GM18858 (cell line): ENCODE results near the gene MLEC.

Experiments used
- ATAC-seq: cut with Tn5 transposase; IDR thresholded peaks from one replicate; pipeline ENCODE4 v1.9.1; 2021; ENCODE audit not compliant: unreplicated experiment

The MLEC gene

DNA sequence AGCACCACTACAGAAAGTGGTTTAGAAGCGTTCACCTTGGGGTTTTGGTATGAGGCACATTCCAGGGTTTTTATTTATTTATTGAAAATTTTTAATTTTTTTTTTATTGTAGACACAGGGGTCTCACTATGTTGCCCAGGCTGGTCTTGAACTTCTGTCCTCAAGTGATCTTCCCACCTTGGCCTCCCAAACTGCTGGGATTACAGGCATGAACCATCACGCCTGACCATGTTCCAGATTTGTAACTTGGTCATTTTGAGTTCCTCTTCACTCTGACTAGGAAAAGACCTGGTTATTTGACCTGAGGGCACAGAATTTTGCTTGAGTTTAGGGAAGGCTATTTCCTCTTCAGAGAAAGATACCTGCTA, 3.1 kb downstream of the MLEC start:
- no peak for ATAC-seq

DNA sequence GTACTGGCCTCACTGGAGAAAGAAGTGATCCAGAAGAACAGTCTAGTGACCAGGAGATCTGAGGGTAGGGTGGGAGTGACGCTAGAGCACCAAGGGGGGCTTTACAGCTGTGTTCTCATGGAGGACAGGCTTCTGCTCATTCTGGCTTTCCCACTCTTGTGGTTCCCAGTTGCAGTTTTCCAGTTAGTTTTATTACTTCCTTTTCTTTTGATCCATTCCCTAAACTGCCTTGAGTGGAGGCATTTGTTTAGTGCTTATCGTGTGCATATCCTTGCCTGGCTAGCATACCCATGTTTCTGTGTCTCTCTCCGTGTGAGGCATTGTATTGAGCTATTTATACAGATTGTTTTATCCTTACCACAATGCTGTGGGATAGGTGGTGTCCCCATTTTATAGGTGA, 4.0 kb downstream of the MLEC start:
- no peak for ATAC-seq

DNA sequence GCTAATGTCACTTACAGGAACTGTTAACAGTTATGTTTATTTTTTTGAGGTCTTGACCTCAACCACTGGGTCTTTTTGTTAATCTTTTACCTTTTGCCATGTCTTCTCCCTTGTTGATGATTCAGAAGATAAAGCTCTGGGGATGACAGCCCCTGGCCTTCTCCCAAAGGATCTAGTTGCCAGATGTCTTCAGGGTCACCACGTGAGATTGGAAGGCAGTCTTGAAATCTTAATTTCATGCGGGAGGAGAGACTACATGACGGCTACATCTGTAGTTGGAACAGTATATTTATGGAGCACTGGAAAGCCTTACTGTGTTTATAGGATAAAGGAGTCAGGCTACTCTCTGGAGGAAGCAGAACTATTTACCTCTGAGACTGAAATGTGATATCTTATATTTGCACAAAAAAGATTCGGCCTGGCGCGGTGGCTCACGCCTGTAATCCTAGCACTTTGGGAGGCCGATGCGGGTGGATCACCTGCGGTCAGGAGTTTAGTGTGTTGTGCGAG, 5.6 kb downstream of the MLEC start:
- no peak for ATAC-seq

DNA sequence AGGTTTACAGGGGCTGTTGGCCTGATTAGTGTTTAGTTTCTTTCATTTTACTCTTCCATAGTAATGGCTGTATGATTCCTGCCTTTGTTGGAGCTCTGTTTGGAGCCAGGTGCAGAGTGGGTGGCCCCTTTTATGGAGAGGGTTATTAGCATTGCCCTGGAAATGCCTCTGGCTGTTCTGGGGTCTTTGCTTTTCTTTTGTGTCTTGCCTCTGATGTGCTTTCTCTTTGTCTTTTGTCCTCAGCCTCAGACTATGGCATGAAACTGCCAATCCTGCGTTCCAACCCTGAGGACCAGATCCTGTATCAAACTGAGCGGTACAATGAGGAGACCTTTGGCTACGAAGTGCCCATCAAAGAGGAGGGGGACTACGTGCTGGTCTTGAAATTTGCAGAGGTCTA, 6.9 kb downstream of the MLEC start:
- ATAC-seq: no peak

DNA sequence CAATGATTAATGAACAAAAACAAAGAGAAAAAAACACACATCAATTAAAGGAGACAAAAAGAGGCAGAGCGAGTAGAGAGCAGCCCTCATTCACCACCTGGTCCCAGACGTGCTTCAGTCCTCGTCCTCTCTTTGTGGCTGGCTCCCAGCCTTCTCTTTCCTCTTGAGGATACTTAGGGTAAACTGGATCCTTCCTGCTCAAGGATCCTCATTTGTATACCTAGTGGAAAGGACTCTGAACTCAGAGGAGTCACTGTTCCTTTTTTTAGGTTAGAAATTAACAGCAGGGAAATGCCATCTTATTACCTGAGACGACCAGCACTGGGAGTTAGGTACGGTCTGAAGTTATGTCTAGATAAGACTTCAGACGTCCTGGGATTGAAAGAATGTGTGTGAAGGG, 9.7 kb downstream of the MLEC start:
- ATAC-seq: no peak

DNA sequence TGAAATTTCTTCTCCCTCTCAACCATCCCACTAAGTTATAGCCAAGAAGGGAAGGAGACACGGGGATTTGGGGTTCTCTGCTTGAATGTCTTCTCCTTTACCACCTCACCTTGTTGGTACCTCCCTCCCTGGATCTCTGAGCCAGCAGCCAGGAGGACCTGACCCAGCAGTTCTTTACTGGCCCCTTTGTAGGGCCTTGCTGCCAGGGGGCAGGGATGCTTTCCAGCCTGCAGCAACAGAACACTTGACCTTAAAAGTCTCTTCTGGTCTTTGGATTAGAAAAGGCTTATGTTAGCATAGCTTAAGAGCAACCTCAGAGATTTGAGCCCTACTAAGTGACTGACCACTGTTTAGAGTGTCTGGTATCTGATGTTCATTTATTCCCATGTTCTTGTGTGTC, 10.4 kb downstream of the MLEC start:
- no peak for ATAC-seq

DNA sequence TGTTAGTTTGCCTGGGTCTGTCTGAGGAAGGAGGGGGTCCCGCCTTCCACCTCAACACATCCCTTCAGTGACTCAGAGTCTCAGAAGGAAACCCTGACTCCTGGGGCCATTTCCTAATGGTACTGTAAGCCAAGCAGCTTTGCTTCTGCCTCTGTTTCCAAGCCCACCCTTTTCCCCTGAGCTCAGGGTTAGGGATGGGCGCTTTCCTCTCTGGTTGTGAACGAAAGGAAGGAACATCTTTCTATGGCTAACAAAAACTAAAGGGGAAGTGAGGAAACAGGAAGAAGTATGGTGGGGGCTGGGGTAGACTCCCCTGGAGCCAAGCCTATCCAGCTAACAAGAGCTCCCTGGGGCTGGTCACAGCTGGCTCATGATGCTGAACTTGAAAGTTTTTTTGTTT, 11.7 kb downstream of the MLEC start:
- no peak for ATAC-seq

DNA sequence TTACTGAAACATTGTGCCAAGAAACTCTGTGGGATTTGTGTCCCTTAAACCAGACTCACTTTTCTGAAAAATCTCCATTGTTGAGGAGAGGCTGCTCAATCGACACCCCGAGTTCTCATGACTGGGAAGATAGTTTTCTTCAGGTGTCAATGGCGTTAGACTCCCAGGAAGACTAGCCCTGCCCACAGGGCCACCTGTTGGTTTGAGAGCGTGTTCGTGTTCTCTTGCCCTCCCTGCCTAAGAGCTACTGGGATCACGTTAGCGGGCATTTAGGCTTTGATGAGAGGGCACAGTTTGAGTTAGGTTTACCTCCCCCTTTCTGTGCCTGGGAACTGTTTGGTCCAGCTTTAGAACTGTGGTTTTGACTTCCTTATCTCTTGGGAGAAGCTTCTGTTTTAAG, 12.6 kb downstream of the MLEC start:
- ATAC-seq: no peak

DNA sequence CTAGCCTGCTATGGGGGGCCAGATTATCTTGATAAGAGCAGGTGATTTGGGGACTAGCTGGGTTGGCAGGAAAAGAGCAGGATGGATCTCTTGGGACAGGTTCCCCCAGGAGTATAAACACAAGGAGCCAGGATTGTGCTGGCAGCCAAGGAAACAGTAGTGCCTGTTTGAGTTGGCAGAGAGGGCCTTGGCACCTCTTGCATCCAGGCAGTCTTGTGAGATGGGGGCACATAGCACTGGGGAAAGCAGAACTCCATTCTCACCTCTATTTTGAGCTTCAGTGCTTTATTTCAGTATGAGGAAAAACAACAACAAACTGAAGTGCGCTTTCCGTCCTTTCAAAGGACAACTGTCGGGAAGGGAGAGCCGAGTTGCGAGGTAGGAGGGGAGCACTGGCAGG, 13.9 kb downstream of the MLEC start:
- ATAC-seq: no peak

DNA sequence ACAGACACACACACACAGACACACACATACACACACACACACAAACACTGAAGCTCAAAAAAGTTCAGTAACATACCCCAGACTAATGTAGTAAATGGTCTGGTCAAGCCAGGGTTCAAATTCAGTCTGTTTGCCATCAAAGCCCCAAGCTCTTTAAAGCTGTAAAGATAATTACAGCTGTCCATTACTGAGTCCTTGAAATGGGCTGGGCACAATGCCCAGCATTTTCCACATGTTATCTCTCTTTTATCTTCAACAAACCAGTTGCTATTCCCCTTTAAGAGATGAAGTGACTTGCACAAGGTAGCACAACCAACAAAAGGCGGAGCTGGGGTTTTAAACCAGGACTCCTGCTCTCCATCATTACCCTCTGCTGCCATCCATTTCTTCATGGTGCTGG, 15.7 kb downstream of the MLEC start:
- ATAC-seq: no peak

DNA sequence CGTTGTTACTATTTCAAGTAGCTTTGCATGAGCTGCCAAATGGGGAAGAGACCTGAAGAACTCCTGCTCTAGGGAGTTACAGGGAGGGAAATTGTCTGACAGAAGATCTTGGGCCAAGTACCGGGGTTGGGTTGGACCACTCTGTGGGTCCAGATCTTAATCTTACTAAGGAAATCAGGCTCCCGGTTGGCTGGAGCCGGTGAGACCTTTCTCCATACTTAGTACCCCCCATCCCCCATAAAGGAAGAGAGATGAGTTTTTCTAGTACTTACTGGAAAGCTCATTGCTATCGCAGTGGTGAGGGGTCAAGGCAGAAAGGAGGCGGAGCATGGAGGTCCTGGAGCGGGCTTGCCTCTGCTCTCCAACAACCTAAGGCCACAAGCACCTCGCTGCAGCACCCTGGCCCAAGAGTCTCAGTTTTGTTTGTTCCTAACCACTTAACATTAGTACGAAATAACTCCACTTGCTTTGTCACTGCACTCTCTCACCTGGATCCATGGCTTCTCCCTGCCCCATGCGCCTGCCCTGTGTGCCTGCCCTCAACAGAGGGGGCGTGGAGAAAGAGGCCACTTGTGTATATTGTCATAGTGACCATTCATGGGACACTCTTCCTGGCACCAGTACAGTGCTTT, 16.5 kb downstream of the MLEC start:
- ATAC-seq: no peak

DNA sequence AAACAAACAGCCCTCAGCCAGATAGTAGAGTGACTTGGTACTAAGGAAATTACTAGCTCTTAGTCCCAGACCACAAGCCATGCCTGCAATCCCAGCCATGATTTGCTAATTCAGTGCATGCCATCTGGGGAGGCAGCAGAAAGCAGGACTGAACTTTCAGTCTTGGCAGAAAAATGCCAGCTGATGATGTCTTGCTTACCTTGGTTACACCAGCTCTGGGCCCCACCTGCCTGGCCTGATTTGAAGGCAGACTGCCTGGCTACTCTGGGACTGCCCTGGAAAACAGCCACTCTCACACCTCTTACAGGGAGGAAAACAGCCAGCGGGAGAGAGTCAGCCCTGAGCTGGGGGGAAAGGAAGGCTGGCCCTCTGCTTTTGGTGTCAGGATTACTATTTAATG, 18.7 kb downstream of the MLEC start:
- no peak for ATAC-seq

DNA sequence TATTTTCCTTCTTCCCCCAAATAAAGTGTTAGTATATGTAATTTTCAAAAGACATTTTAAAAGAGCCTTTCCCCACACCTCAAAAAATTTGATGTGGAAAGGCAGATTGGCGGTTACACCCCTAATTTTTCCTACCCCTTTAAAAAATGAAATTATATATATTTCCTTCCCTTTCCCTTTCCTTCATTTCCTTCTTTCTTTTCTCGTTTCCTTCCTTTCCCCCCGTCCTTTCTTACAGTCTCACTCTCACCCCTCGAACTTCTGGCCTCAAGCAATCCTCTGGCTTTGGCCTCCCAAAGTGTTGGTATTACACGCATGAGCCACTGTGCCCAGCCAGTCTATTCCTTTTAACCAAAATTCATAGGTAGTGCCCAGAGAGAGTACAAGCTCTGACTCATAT, 19.1 kb downstream of the MLEC start:
- ATAC-seq: no peak

DNA sequence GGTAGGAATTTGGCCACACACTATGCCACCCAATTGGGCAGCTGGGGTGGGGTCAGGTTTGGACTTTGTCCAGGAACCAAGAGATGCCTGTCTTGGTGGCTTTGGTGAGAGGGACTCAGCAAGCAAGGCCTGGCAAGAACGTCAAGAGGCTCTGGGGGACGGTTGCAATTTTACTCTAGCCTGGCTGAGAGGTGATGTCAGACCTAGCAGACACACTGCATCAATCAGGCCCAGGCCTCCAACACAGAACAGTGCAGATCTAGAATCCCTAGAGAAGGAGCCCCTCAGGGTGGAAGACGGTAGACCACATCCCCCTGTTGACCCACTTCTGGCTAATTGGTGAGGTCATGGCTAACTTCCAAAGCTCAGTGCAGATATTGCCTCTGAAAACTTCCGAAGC, 21.7 kb downstream of the MLEC start:
- ATAC-seq: no peak

DNA sequence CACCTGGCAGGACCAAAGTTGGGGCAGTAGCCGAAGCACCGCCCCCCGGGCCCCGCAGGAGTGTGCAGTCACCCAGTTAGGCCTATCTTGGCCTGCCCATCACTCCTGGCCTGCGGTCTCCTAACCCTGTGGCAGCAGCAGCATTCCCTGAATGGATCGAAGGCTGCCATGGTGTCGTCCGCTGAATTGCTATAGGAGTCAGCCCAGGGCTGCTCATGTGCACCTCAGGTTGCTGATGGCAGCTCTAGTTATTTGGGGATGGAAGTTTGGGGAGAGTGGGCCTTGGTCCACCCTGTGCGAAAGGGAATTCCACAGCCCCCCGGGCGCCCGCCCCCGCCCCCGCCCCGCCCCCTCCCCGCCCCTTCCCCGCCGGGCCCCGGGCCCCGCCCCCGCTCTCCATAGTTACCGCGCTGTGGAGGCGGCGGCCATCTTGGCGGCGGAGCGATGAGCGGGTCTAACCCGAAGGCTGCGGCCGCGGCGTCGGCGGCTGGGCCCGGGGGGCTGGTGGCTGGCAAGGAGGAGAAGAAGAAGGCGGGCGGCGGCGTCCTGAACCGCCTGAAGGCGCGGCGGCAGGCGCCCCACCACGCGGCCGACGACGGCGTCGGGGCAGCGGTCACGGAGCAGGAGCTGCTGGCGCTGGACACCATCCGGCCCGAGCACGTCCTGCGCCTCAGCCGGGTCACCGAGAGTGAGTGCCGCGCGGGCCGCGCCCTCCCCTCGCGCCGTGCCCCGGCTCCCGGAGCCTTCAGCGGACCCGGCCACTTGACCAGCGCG, 23.3 kb downstream of the MLEC start, which contains the start of gene UNC119B:
Gene UNC119B (plus strand): TSS at position 428 of the 774 bp plus-strand sequence. CDS start 17 bp downstream, at position 445.
- ATAC-seq: no peak

DNA sequence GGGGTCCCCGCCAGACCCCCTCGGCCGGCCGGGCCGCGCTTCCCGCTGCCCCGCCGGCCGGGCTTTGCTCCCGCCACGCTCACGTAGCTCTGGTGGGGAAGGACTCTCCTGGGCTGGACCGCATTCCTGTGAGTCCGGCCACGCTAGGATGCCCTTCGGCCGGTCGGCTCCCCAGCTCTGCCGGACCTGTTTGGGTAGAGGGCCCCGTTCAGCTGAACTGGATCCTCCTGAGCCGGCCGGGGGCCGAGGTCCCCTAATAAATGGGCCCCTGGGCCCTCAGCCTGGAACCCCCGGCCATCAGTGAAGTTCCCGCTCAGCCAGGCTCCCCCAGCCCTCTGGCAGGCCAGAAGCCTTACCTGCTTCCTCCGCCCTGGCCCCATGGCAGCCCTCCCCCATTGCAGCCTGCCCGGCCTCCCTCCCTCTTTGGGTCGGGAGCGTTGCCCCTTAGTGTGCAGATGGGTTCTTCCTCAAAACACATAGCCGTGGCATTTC, 23.9 kb downstream of the MLEC start:
- ATAC-seq: no peak

DNA sequence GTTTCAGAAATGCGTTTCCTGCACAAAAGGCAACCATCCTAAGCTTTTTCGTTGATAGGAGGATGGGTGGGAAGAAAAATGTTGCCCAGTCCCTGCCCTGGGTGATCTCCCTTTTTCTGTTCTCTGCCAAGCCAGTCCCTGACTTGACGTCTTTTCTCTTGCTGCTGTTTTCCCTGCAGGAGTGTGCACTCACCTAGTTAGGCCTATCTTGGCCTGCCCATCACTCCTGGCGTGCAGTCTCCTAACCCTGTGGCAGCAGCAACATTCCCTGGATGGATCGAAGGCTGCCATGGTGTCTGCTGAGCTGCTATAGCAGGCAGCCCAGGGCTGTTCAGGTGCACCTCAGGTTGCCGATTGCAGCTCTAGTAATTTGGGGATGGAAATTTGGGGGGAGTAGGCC, 24.5 kb downstream of the MLEC start:
- ATAC-seq: no peak

DNA sequence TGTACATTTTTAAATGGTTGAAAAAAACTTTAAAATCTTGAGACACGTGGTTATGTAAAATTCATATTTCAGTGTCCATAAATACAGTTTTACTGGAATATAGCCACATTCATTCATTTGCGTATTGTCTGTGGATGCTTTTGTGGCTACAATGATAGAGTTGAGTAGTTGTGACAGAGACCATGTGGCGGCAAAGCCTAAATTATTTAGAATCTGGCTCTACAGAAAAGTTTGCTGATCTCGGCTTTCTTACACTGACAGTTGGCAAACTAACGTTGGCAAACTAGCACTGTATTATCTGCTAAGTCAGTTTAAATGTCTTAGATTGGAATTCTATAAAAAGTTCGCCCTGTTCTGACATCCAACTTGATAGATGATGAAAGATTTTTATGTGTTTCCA, 25.7 kb downstream of the MLEC start:
- ATAC-seq: no peak

DNA sequence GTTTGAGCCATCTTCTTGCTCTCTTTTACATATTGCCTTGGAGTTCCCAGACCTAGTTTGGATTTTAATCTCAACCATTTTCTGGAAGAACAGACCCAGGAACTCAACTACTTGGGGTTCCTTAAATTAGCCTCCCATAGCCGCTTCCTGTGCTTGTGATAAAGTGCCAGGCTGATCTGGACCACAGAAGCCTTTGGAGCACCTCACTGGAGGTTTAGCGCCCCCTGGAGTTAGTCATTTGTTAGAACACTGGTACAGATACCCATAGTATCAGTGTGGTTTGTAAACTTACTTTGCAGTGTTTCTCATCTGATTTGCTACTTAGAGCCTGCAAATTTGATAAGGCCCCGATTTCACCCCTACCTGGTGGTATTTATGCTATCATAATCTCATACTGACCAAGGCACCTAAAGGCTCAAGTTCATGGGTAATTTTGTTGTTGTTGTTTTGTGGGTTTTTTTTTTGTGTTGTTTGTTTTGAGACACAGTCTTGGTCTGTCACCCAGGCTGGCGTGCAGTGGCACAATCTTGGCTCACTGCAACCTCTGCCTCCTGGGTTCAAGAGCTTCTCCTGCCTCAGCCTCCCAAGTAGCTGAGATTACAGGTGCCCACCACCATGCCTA, 27.0 kb downstream of the MLEC start:
- peak; percentile 52 for ATAC-seq

DNA sequence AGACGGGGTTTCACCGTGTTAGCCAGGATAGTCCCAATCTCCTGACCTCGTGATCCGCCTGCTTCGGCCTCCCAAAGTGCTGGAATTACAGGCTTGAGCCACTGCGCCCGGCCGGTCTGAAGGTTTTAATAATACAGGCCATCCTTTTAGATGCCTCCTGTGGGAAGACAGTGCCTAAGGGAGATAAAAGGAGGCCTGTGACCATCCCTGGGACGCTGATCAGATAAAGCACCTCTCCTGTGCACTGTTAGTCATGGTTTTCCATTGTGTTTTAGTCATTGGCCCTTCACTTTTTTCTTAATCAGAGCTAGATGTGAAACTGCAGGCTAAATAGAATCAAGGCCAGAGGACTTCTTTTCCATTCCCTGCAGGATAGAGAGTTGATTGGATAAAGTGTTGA, 31.1 kb downstream of the MLEC start:
- no peak for ATAC-seq

DNA sequence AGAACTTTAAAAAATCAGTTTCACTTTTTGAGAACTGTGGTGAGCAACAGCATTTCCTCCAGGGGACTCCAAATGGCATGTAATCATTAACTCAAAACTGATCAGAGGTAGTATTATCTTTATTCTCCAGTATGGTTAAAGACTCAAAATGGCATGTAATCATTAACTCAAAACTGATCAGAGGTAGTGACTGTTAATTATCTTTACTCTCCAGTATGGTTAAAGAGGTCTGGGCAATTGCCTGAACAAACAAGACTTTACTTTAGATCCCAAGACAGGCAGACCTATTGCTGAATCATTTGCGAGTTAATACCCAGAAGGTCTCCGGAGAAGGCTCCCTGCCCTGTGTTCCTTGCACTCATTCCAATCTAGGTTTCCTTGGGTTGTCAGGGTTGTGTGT, 32.1 kb downstream of the MLEC start:
- ATAC-seq: no peak
